Lower leg skin (tissue), 3 donors: Measurements from ENCODE around the gene TPST1.

ENCODE experiments used
- POLR2A ChIP-seq, 2 donors: fragments of 450-650 bp; IDR thresholded peaks; one replicate each; pipeline ENCODE4 v1.6.1; 2016 to 2017; ENCODE audit warnings: antibody characterized with exemption in 2 of 2, mild to moderate bottlenecking in 1 of 2, moderate library complexity in 1 of 2
- TF ChIP-seq, protein P1 (sequence below), 3 donors: fragments of 450-650 bp; IDR thresholded peaks; one replicate each; pipeline ENCODE4 v1.5.1; 2016; ENCODE audit warnings: antibody characterized with exemption in 3 of 3, mild to moderate bottlenecking in 3 of 3, moderate library complexity in 2 of 3

- no peak for TF ChIP-seq POLR2A (IDR thresholded peaks at IDR 0.05)
- TF ChIP-seq, protein P1, sequence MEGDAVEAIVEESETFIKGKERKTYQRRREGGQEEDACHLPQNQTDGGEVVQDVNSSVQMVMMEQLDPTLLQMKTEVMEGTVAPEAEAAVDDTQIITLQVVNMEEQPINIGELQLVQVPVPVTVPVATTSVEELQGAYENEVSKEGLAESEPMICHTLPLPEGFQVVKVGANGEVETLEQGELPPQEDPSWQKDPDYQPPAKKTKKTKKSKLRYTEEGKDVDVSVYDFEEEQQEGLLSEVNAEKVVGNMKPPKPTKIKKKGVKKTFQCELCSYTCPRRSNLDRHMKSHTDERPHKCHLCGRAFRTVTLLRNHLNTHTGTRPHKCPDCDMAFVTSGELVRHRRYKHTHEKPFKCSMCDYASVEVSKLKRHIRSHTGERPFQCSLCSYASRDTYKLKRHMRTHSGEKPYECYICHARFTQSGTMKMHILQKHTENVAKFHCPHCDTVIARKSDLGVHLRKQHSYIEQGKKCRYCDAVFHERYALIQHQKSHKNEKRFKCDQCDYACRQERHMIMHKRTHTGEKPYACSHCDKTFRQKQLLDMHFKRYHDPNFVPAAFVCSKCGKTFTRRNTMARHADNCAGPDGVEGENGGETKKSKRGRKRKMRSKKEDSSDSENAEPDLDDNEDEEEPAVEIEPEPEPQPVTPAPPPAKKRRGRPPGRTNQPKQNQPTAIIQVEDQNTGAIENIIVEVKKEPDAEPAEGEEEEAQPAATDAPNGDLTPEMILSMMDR (IDR thresholded peaks at IDR 0.05), result no peak
Observed at GRCh38 chr7:66164356-66164755, 40.8 kb upstream of the TPST1 start.
